H1 (cell line): ENCODE results near the gene ARHGAP18. TPM values are rescaled to one million over a fixed set of nuclear protein-coding genes. Genes with fewer than 3 reads are reported as not detected.

Experiments used
- USF2 ChIP-seq: IDR thresholded peaks from 2 replicates; pipeline ENCODE4 v1.6.1; 2011; ENCODE audit warnings: low read length, improper control_type of control experiment
- polyA plus RNA-seq, 7 experiments: library from polyadenylated mRNA; depleted of rRNA in 3 of 7; stranded (reverse) in 5 of 7; unstranded in 2 of 7; fragments of >200 nt in 5 of 7; fragments of 200-250 nt in 2 of 7; gene quantifications; 1 replicate in 5 of 7; 2 replicates in 1 of 7; 4 replicates in 1 of 7; pipeline versions ENCODE4 v1.2.1 to v1.2.3, GENCODE V29; 2011 to 2013; ENCODE audit warnings: missing spikeins in 2 of 7, mixed read lengths in 2 of 7
- total RNA-seq: library from RNA; stranded (reverse); fragmentation: NEBNext Ultra II Directional; extraction: Animal tissue kit (Norgen Biotek cat#: 25700); gene quantifications from 2 replicates; pipeline ENCODE4 v1.2.1, GENCODE V29; 2021

Gene ARHGAP18
- total and polyA plus RNA-seq, 2 of the 8 experiments (the other 6 are each of a cell fraction or from before 2014, with no cell fraction given) = 0.83 to 4.5 TPM

GRCh38 chr6:129645106-129645829 is 64.7 kb downstream of the ARHGAP18 start (continued):
- TF ChIP-seq USF2 = no peak
